Vagina (tissue), 2 donors: ENCODE data around the gene CASP5.

Source experiments
- CTCF ChIP-seq, 3 experiments: fragments of 450-650 bp in 2 of 3; fragments of 200-600 bp in 1 of 3; sonication (generic) in 1 of 3; IDR thresholded peaks; one replicate each; pipeline ENCODE4 v1.5.1; 2017 to 2019; ENCODE audit warnings: antibody characterized with exemption in 3 of 3, mild to moderate bottlenecking in 2 of 3, moderate library complexity in 2 of 3
- POLR2AphosphoS5 ChIP-seq, 2 donors: sonication (generic); formaldehyde crosslinking; IDR thresholded peaks; one replicate each; pipeline ENCODE4 v1.9.0; 2017; ENCODE audit warnings: antibody characterized with exemption in 2 of 2, mild to moderate bottlenecking in 2 of 2, low read depth in 1 of 2; ENCODE audit not compliant: insufficient read depth in 1 of 2

GRCh38 chr11:104968355-104968855, 54.6 kb downstream of the CASP5 start, which contains the start of gene CASP4:
- TF ChIP-seq POLR2AphosphoS5 (IDR thresholded peaks at IDR 0.05; ENCODE audit: insufficient read depth in 1 of 2, low read depth in 1 of 2), result peak; percentile 19 to 95
- TF ChIP-seq CTCF (IDR thresholded peaks at IDR 0.05), result no peak
